Lower lobe of right lung (tissue), 2 donors: Measurements from ENCODE around the gene TRIM74. TPM values are rescaled to one million over a fixed set of nuclear protein-coding genes. Genes with fewer than 3 reads are reported as not detected.
"Not testable (repeated sequence)": the region's sequence is repeated elsewhere in the genome, so short reads cannot be mapped to it uniquely, and the experiment has no call there.

Experiments used
- ATAC-seq, 2 donors: fragments of 200-7000 bp; cut with Tn5 transposase; one replicate each; pipeline ENCODE4 v1.9.1; 2020 to 2022; ENCODE audit warnings: mild to moderate bottlenecking in 2 of 2, moderate library complexity in 2 of 2
- DNase-seq: peaks from one replicate; pipeline ENCODE4 v3.0.0-alpha.2; 2020
- H3K27ac ChIP-seq: fragments of 200-600 bp; one replicate; pipeline ENCODE4 v1.8.0; 2022
- H3K27me3 ChIP-seq: fragments of 200-600 bp; one replicate; pipeline ENCODE4 v1.8.0; 2022; ENCODE audit warnings: low read depth
- H3K36me3 ChIP-seq: fragments of 200-600 bp; one replicate; pipeline ENCODE4 v1.8.0; 2022; ENCODE audit warnings: mild to moderate bottlenecking
- H3K4me1 ChIP-seq: fragments of 200-600 bp; one replicate; pipeline ENCODE4 v1.8.0; 2022
- H3K4me3 ChIP-seq: fragments of 200-600 bp; one replicate; pipeline ENCODE4 v1.8.0; 2022; ENCODE audit warnings: mild to moderate bottlenecking
- H3K9me3 ChIP-seq: fragments of 200-600 bp; one replicate; pipeline ENCODE4 v1.8.0; 2022
- intact Hi-C: fragments of 100-400 bp; cut with DNase I; formaldehyde crosslinking; loops from one replicate; pipeline ENCODE4 v1.11.0; 2022
- total RNA-seq: library from RNA; stranded (reverse); fragmentation: NEBNext Ultra II Directional; extraction: Animal tissue kit (Norgen Biotek cat#: 25700); gene quantifications from one replicate; pipeline ENCODE4 v1.2.1, GENCODE V29; 2021
- TF ChIP-seq, protein P1 (sequence below): fragments of 200-600 bp; IDR thresholded peaks from one replicate; pipeline ENCODE4 v1.8.0; 2022; ENCODE audit warnings: antibody characterized with exemption, mild to moderate bottlenecking
- donor health status: DM: no; HTN: yes; CAD: no; lungs with severe emphysema.

TRIM74 gene
- total RNA-seq, 1 donor from 2014 or later = 1.1 TPM

DNA sequence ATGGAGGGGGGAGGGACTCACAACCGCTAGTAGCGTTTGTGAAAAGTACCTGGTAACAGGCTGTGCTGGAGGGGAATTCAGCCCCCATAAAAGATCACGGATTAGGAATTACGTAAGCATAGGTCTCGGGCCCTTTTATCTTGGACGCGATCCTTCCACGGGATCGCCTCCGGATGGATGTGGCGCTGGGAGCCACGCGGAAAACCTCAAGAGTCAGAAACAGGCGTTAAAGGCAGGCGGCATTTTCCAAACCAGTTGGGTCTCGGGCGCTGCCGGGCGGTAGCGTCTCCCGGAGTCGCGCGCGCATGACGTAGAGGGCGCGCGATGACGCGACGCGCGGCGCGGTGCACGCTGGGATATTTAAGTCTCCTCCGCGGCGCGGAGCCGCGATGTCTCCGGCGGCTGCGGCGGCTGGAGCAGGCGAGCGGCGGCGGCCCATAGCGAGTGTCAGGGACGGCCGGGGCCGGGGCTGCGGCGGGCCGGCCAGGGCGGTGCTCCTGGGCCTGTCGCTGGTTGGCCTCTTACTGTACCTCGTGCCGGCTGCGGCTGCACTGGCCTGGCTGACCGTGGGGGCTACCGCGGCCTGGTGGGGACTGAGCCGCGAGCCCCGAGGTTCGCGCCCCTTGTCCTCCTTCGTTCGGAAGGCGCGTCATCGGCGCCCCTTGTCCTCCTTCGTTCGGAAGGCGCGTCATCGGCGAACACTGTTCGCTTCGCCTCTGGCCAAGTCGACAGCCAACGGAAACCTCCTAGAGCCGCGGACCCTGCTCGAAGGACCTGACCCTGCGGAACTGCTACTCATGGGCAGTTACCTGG lies 44.3 kb downstream of the TRIM74 start, which contains the start of gene POM121:
TSS of gene POM121 (plus strand) at position 363 of the 813 bp plus-strand sequence. CDS start at position 390, 27 bp downstream.
- ATAC-seq (peak; percentile 99), DNase-seq (peak; percentile 90)
- intact Hi-C loops = no loop called here
- Histone ChIP-seq H3K27me3 (no peaks in the 10 kb centered on the region), H3K4me3 (peak within 1 kb of the TSS; percentile 88), H3K27ac (peak within 1 kb of the TSS; percentile 93), H3K9me3 (no peaks in the 10 kb centered on the region), H3K4me1 (peaks cover 20% of the 10 kb centered on the region), H3K36me3 (peaks cover 42% of the 10 kb centered on the region)
- TF ChIP-seq, protein P1, sequence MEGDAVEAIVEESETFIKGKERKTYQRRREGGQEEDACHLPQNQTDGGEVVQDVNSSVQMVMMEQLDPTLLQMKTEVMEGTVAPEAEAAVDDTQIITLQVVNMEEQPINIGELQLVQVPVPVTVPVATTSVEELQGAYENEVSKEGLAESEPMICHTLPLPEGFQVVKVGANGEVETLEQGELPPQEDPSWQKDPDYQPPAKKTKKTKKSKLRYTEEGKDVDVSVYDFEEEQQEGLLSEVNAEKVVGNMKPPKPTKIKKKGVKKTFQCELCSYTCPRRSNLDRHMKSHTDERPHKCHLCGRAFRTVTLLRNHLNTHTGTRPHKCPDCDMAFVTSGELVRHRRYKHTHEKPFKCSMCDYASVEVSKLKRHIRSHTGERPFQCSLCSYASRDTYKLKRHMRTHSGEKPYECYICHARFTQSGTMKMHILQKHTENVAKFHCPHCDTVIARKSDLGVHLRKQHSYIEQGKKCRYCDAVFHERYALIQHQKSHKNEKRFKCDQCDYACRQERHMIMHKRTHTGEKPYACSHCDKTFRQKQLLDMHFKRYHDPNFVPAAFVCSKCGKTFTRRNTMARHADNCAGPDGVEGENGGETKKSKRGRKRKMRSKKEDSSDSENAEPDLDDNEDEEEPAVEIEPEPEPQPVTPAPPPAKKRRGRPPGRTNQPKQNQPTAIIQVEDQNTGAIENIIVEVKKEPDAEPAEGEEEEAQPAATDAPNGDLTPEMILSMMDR = no peak

DNA sequence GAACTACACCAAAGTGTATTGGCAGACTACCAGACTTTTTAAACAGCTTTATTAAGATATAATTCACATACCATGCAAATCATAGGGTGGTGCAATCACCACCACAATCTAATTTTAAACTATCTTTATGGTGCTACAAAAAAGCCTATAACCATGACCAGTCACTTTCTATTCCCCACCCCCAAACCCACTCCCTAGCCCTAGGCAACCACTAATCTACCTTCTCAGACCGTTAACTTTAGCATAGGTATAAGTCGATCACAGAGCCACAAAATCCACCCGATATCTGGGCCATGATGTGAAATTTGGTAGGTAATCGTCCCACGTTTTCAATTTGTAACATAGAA lies 44.9 kb downstream of the TRIM74 start:
- DNase-seq = no peak
- TF ChIP-seq, protein P1 = no peak
- Histone ChIP-seq H3K27me3 (no peaks in the 10 kb centered on the region), H3K9me3 (no peaks in the 10 kb centered on the region), H3K4me1 (peaks cover 20% of the 10 kb centered on the region), H3K36me3 (peaks cover 36% of the 10 kb centered on the region), H3K27ac (peak overlapping the region; percentile 93), H3K4me3 (peak overlapping the region; percentile 88)
- intact Hi-C loops = no loop called here
- peak in 1 of 2 donors; percentile 9 for ATAC-seq

DNA sequence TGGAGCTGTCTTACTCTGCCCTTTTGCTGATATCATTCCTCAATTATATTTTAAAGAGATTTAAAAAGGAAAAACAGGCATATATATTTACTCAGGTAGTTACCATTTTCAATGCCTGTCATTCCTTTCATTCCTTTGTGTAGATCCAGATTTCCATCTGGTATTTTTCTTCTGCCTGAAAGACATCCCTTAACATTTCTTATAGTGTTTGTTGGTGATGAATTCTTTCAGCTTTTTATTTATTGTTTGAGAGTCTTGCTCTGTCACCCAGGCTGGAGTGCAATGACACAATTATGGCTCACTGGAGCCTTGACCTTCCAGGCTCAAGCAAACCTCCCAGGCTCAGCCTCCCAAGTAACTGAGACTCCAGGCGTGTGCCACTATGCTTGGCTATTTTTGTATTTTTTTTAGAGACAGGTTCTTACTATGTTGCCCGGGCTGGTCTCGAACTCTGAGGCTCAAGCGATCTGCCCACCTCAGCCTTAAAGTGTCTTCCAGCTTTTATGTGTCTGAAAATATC lies 50.0 kb downstream of the TRIM74 start:
- peaks cover 11% of the 10 kb centered on the region for H3K36me3 ChIP-seq
- intact Hi-C loops = no loop called here

DNA sequence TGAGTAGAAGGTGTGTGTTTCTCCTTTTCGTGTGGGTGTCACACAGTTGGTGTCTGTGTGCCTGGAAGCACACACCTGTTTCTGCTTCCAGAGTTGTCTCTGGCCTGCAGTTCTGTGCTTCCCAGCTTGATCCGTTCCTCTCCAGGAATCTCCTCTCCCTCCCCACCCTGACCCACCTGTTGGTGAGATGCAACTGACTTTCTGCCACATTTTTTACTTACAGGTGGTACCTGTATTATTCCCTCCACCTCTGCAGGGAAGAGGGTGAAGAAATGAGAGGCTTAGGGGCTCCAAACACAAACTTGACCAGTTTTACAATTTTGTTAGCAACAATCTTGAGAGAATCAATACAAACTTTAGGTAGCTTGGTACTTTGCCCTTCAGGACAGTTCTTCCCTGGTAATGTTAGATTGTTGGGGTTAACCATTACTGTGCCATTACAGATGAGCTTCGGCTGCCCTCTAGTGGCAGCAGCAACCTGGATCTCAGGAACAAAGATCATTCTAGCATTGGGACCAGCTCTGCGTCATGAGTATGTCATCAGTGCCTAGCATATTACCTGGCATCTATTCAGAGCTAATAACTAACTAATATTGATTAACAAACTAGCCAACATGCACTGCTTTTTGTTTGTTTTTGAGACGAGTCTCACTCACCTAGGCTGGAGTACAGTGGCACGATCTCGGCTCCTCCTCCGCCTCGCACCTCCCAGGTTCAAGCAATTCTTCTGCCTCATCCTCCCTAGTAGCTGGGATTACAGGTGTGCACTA lies 54.3 kb downstream of the TRIM74 start:
- Histone ChIP-seq H3K36me3 (peaks cover 27% of the 10 kb centered on the region), H3K4me1 (peaks cover 13% of the 10 kb centered on the region)
- H3K27me3 ChIP-seq, H3K4me3 ChIP-seq, H3K9me3 ChIP-seq, intact Hi-C loops, H3K27ac ChIP-seq: not testable (repeated sequence)
- DNase-seq = peak; percentile 58
- ATAC-seq = peak; percentile 81 to 85
- TF ChIP-seq, protein P1 = peak; percentile 66

More for the DNA sequence above, 50.0 kb downstream of the TRIM74 start:
- H3K4me3 ChIP-seq = no peak overlapping the region
- ATAC-seq (no peak), DNase-seq (no peak)
- no peak overlapping the region for H3K27ac ChIP-seq
- no peaks in the 10 kb centered on the region for H3K27me3 ChIP-seq
- TF ChIP-seq, protein P1 = no peak
- H3K9me3 ChIP-seq = no peaks in the 10 kb centered on the region
- H3K4me1 ChIP-seq = peaks cover 20% of the 10 kb centered on the region

DNA sequence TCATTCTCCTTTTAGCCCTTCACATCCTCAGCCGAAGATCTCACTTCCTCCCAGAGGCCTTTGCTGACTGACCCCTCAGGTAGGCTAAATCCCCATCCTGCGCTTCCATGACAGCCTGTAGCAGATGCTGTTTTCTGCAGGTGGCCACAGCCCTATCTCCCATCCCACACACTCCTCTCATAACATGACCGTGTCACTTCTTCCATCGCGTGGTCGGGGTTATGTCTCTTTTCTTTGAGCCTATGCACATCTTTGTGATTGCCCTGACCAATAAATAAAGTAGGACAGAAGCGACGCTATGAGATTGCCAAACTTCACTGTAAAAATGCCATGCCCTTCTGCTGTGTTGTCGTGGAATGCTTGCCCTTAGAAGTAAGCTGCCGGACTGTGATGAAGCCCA lies 55.5 kb downstream of the TRIM74 start:
- H3K27me3 ChIP-seq, intact Hi-C loops, H3K9me3 ChIP-seq, ATAC-seq, H3K27ac ChIP-seq, H3K4me3 ChIP-seq, DNase-seq: not testable (repeated sequence)
- Histone ChIP-seq H3K4me1 (peaks cover 13% of the 10 kb centered on the region), H3K36me3 (peaks cover 27% of the 10 kb centered on the region)

DNA sequence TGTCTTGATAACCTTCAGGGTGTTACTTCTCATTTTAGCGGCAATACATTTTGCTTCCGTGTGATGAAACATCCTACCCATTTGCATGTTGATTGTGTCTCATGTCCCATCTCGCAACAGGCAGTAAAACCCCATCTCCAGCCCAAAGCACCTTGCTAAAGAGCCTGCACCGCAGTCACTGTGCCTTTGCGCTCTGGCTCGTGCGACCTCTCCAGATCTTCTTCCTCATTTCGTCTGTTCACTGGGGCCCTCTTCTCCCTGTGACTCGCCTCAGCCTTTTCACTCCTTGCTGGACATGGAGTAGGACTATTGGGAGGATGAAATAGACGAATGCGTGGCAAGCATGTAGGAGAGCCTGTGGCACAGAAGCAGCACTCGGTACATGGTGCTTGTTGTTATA lies 57.9 kb downstream of the TRIM74 start:
- H3K4me3 ChIP-seq, H3K9me3 ChIP-seq, intact Hi-C loops, H3K4me1 ChIP-seq, H3K27me3 ChIP-seq, H3K27ac ChIP-seq: not testable (repeated sequence)
- peaks cover 28% of the 10 kb centered on the region for H3K36me3 ChIP-seq
- ATAC-seq (peak; percentile 12 to 59), DNase-seq (peak; percentile 52)

Other genes with a start within 250 kb of the TRIM74 start
- gene TYW1B, start 141.3 kb downstream of the TRIM74 start, total RNA-seq = 6.8 TPM
- 35.9 TPM for gene POM121, start 44.4 kb downstream of the TRIM74 start, total RNA-seq
- not detected for gene SPDYE8, start 60.3 kb upstream of the TRIM74 start, total RNA-seq
- not detected for gene SPDYE11, start 88.4 kb upstream of the TRIM74 start, total RNA-seq
- not detected for gene SPDYE9, start 116.6 kb upstream of the TRIM74 start, total RNA-seq